ENCODE results near the gene DSPP. TPM values are rescaled to one million over a fixed set of nuclear protein-coding genes. Genes with fewer than 3 reads are reported as not detected.
A peak's percentile ranks its signal among the peaks of the same experiment; 100 is the strongest.

Gene DSPP
- total RNA-seq (2012; rRNA removed), result not detected in 2 replicates
- polyA plus RNA-seq (2012; rRNA removed), result not detected in 2 replicates
- not detected in 2 replicates for polyA plus RNA-seq (2012; cell fraction: cytosol; rRNA removed)
- polyA plus RNA-seq (2012; cell fraction: nucleus; rRNA removed; ENCODE audit: low replicate concordance), result not detected in 2 replicates
- not detected for Bru-seq, nascent RNA
- percentile 12 among the genes with signal in this experiment for BruChase-seq, experiment 1, labeled RNA remaining after a 6-hour chase
- BruChase-seq, experiment 2, labeled RNA remaining after a 2-hour chase, result percentile 9 among the genes with signal in this experiment
- long read RNA-seq, result 0 reads

DNA sequence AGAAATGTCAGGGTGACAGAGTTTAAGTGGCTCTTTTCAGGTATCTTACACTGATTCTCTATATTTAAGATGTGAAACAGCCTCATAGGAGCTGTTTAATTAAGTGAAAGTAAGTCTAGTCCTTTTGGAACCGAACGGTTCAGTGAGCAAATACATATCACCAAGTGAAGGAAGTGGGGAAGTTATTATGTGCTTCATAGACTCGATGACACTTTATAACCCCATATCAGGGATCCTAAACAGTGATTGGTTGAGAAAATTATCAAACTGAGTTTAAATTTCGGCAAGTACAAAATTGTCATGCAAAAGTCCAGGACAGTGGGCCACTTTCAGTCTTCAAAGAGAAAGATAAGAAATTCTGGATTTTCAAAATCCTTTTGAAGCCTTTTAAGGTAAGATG is at the start of gene DSPP:
Gene DSPP (plus strand): TSS at position 301 of the 400 bp plus-strand sequence. CDS start 2,380 bp downstream, outside the sequence.
- H4K91ac ChIP-seq (ENCODE audit: insufficient read depth, low read depth, low read length), result no peak within 1 kb of the TSS
- H4K20me1 ChIP-seq (ENCODE audit: insufficient read depth, low read length), result no peaks in the 10 kb centered on the region
- ChIA-PET CTCF (no interaction called here), POLR2A (ENCODE audit: unreplicated experiment) (no interaction called here)
- H4K5ac ChIP-seq (ENCODE audit: low read depth, low read length), result no peak within 1 kb of the TSS
- no peak within 1 kb of the TSS for H3K23ac ChIP-seq (ENCODE audit: low read depth, low read length)
- no peaks in the 10 kb centered on the region for H3K4me1 ChIP-seq (ENCODE audit: control insufficient read depth, insufficient read depth, low read length)
- no peak within 1 kb of the TSS for H2BK5ac ChIP-seq (ENCODE audit: low read depth, low read length, poor library complexity, severe bottlenecking)
- H3K4me3 ChIP-seq (ENCODE audit: insufficient read depth, low read depth, low read length), result no peak within 1 kb of the TSS
- no peak within 1 kb of the TSS for H3K56ac ChIP-seq (ENCODE audit: extremely low read depth, insufficient read depth, low read length)
- H2BK20ac ChIP-seq (ENCODE audit: low read depth, low read length), result no peak within 1 kb of the TSS
- no CpG with 5 or more reads among the region's 4 CpGs for WGBS, 2 experiments (ENCODE audit: extremely low coverage in 2 of 2, insufficient read length in 1 of 2)
- no peak within 1 kb of the TSS for H3K18ac ChIP-seq (ENCODE audit: low read depth, low read length)
- H3K36me3 ChIP-seq (ENCODE audit: control insufficient read depth, insufficient read depth, low read length), result no peaks in the 10 kb centered on the region
- no peaks in the 10 kb centered on the region for H3K27me3 ChIP-seq (ENCODE audit: control insufficient read depth, insufficient read depth, low read length)
- H2AFZ ChIP-seq (replicated peaks; ENCODE audit: low read length, poor library complexity), result no peak within 1 kb of the TSS
- no peak within 1 kb of the TSS for H3K4me2 ChIP-seq (ENCODE audit: low read depth, low read length)
- H3K79me1 ChIP-seq (ENCODE audit: low read depth in 1 of 2, low read length in 2 of 2), result no peaks in the 10 kb centered on the region
- no peak within 1 kb of the TSS for H3K9ac ChIP-seq (ENCODE audit: low read depth, low read length)
- H4K8ac ChIP-seq (ENCODE audit: low read depth in 2 of 2, low read length in 2 of 2), result no peak within 1 kb of the TSS
- no peaks in the 10 kb centered on the region for H3K9me3 ChIP-seq (ENCODE audit: control insufficient read depth, insufficient read depth, low read length)
- no peak within 1 kb of the TSS for H3K4ac ChIP-seq (ENCODE audit: low read depth, low read length)
- DNase-seq (no peak), ATAC-seq (ENCODE audit: low read depth) (no peak)
- H3K14ac ChIP-seq (replicated peaks; ENCODE audit: low read depth, low read length), result no peak within 1 kb of the TSS
- dilution Hi-C loops (cut with HindIII; ENCODE audit: low sequenced_read_pairs, unreplicated experiment) (no loop called here), intact Hi-C loops (cut with micrococcal nuclease) (no loop called here), in situ Hi-C loops (cut with MboI; ENCODE audit: low sequenced_read_pairs) (no loop called here)
- no peak within 1 kb of the TSS for H2BK15ac ChIP-seq (ENCODE audit: low read depth, low read length)
- H2AK9ac ChIP-seq (replicated peaks; ENCODE audit: low read depth, low read length, poor library complexity), result no peak within 1 kb of the TSS
- no TSS peak for BruUV-seq (replicated peaks)
- no peak within 1 kb of the TSS for H3K27ac ChIP-seq (ENCODE audit: insufficient read depth, low read length)
- no peak within 1 kb of the TSS for H2AK5ac ChIP-seq (ENCODE audit: low read depth, low read length)
- TF ChIP-seq CTCF (conservative IDR thresholded peaks at IDR 0.05; ENCODE audit: low read depth, low read length) (no peak), NFE2L2 (IDR thresholded peaks at IDR 0.05; ENCODE audit: low read depth, low read length) (no peak), RFX5 (IDR thresholded peaks at IDR 0.05; ENCODE audit: low read depth, low read length) (no peak), POLR2A (IDR thresholded peaks at IDR 0.05; ENCODE audit: low read depth, low read length) (no peak), MAZ (IDR thresholded peaks at IDR 0.05; ENCODE audit: borderline replicate concordance, low read depth, low read length) (no peak), BHLHE40 (IDR thresholded peaks at IDR 0.05; ENCODE audit: low read depth, low read length) (no peak), RCOR1 (IDR thresholded peaks at IDR 0.05; ENCODE audit: insufficient replicate concordance, low read length) (no peak), CEBPB (IDR thresholded peaks at IDR 0.05; ENCODE audit: low read depth, low read length) (no peak), FOS (IDR thresholded peaks at IDR 0.05; ENCODE audit: low read depth, low read length) (no peak), SMC3 (IDR thresholded peaks at IDR 0.05; ENCODE audit: low read depth, low read length) (no peak), CHD1 (IDR thresholded peaks at IDR 0.05; ENCODE audit: low read depth, low read length) (no peak), USF2 (IDR thresholded peaks at IDR 0.05; ENCODE audit: low read depth, low read length) (no peak), MXI1 (IDR thresholded peaks at IDR 0.05; ENCODE audit: borderline replicate concordance, low read depth, low read length) (no peak), MAFK (IDR thresholded peaks at IDR 0.05; ENCODE audit: low read depth, low read length) (no peak), RAD21 (IDR thresholded peaks at IDR 0.05; ENCODE audit: low read length) (no peak)
- TF ChIP-seq, protein P1, sequence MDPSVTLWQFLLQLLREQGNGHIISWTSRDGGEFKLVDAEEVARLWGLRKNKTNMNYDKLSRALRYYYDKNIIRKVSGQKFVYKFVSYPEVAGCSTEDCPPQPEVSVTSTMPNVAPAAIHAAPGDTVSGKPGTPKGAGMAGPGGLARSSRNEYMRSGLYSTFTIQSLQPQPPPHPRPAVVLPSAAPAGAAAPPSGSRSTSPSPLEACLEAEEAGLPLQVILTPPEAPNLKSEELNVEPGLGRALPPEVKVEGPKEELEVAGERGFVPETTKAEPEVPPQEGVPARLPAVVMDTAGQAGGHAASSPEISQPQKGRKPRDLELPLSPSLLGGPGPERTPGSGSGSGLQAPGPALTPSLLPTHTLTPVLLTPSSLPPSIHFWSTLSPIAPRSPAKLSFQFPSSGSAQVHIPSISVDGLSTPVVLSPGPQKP (IDR thresholded peaks at IDR 0.05; ENCODE audit: borderline replicate concordance, low read depth, low read length), result no peak
- no peaks in the 10 kb centered on the region for H3K9me1 ChIP-seq (ENCODE audit: insufficient read depth, low read length)
- H2BK120ac ChIP-seq (ENCODE audit: low read depth, low read length), result no peak within 1 kb of the TSS
